GM23248 (cell line): ENCODE results near the gene PARD3B.

ENCODE experiments used
- EZH2 ChIP-seq: fragments of 200-600 bp; sonication (generic); IDR thresholded peaks from 2 replicates; pipeline ENCODE4 v1.6.1; 2018; ENCODE audit warnings: antibody characterized with exemption, mild to moderate bottlenecking; ENCODE audit not compliant: insufficient read depth, poor library complexity, severe bottlenecking
- EZH2phosphoT487 ChIP-seq: fragments of 200-600 bp; sonication (generic); IDR thresholded peaks from 2 replicates; pipeline ENCODE4 v1.6.1; 2018; ENCODE audit warnings: antibody characterized with exemption, moderate library complexity, mild to moderate bottlenecking, low read depth; ENCODE audit not compliant: insufficient read depth

DNA sequence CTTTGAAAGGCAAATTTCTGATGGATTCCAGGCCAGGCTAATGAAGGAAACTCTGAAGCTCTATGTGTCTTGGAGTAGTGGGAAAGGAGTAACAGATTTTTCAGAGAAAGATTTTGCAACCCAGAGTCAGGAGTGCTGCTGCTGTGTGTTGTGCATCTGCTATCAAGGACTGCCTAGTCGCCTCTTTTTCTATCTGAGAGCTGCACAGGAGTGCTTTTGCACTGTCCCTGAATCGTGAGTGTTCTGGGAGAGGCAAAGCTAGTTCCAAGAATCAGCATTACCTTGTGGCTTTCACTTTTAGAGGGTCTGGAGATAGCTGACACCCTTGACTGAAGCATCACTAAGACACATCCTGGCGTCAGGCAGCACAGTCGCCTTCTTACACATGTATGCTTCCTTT, 336.4 kb downstream of the PARD3B start:
- TF ChIP-seq EZH2 (no peak), EZH2phosphoT487 (no peak)
